Measurements from ENCODE around the gene F5.

Gene F5

GRCh38 chr1:169557131-169557530 lies 29.1 kb downstream of the F5 start:
- Histone ChIP-seq H3K27me3 (no peaks in the 10 kb centered on the region), H3K4me3 (no peak overlapping the region), H3K36me3 (no peaks in the 10 kb centered on the region), H3K27ac (no peak overlapping the region), H3K9me3 (no peaks in the 10 kb centered on the region), H3K4me1 (no peaks in the 10 kb centered on the region)
- intact Hi-C loops (cut with DNase I; ENCODE audit: low total_unique reads), result no loop called here
- no peak for TF ChIP-seq CTCF (IDR thresholded peaks at IDR 0.05)
- no peak for DNase-seq

- no peak overlapping the region for H3K4me3 ChIP-seq
- DNase-seq, result no peak
- no peaks in the 10 kb centered on the region for H3K4me1 ChIP-seq
- no peaks in the 10 kb centered on the region for H3K27me3 ChIP-seq
- no peaks in the 10 kb centered on the region for H3K9me3 ChIP-seq
- H3K27ac ChIP-seq, result no peak overlapping the region
- peak; percentile 33 to 43 for TF ChIP-seq CTCF (IDR thresholded peaks at IDR 0.05)
- intact Hi-C loops (cut with DNase I; ENCODE audit: low total_unique reads), result no loop called here
- H3K36me3 ChIP-seq, result no peaks in the 10 kb centered on the region
These were observed 36.0 kb downstream of the F5 start for GRCh38 chr1:169550294-169550693.

- intact Hi-C loops (cut with DNase I; ENCODE audit: low total_unique reads), result no loop called here
- Histone ChIP-seq H3K4me3 (no peak overlapping the region), H3K4me1 (no peaks in the 10 kb centered on the region), H3K36me3 (no peaks in the 10 kb centered on the region), H3K27ac (no peak overlapping the region), H3K9me3 (no peaks in the 10 kb centered on the region), H3K27me3 (no peaks in the 10 kb centered on the region)
- DNase-seq, result no peak
- TF ChIP-seq CTCF (IDR thresholded peaks at IDR 0.05), result no peak
These were observed 38.0 kb downstream of the F5 start for GRCh38 chr1:169548282-169548681.

DNA sequence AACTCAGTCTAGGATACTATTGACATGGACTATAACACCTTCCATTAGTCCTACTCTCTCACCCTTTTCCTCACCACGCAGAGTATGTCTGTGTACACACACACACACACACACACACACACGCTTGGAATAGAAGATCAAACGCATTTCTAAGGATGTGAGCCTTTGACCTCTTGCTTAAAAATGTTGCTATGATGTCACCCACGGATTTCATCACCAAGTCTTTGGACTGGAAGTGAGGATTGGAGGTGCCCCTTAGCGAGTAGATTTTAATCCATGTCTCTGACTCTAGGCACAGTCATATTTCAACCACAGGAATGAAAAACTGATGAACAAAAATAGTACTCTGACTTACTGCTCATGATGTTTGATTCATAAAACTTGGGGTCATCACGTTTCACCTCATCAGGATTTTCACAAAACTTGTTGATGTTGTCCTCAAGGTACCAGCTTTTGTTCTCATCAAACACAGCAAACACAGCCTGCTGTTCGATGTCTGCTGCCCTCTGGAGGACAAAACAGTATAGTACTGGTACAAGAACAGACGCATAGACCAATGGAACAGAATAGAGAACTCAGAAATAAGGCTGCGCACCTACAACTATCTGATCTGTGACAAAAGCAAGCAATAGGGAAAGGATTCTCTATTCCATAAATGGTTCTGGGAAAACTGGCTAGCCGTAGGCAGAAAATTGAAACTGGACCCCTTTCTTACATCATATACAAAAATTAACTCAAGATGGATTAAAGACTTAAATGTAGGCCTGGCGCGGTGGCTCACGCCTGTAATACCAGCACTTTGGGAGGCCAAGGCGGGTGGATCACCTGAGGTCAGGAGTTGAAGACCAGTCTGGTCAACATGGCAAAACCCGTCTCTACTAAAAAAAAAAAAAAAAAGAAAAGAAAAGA lies 39.9 kb downstream of the F5 start:
- DNase-seq, result peak in 1 of 2 donors; percentile 41
- Histone ChIP-seq H3K27me3 (no peaks in the 10 kb centered on the region), H3K27ac (no peak overlapping the region), H3K9me3 (no peaks in the 10 kb centered on the region), H3K4me1 (no peaks in the 10 kb centered on the region), H3K36me3 (no peaks in the 10 kb centered on the region), H3K4me3 (no peak overlapping the region)
- intact Hi-C loops (cut with DNase I; ENCODE audit: low total_unique reads), result no loop called here
- TF ChIP-seq CTCF (IDR thresholded peaks at IDR 0.05), result peak; percentile 77 to 81

- Histone ChIP-seq H3K36me3 (no peaks in the 10 kb centered on the region), H3K4me3 (no peak overlapping the region), H3K27ac (no peak overlapping the region), H3K27me3 (no peaks in the 10 kb centered on the region), H3K4me1 (no peaks in the 10 kb centered on the region), H3K9me3 (no peaks in the 10 kb centered on the region)
- intact Hi-C loops (cut with DNase I; ENCODE audit: low total_unique reads), result no loop called here
- DNase-seq, result no peak
- no peak for TF ChIP-seq CTCF (IDR thresholded peaks at IDR 0.05)
These were observed 40.8 kb downstream of the F5 start for GRCh38 chr1:169545472-169545871.

All from tibial artery (tissue), 4 donors.